Measurements from ENCODE around the gene TGM3.
A peak's percentile ranks its signal among the peaks of the same experiment; 100 is the strongest.

Gene TGM3

GRCh38 chr20:2385026-2385425 lies 89.2 kb downstream of the TGM3 start:
- no peak for DNase-seq

GRCh38 chr20:2385496-2385895 lies 89.7 kb downstream of the TGM3 start:
- no peak for DNase-seq

- DNase-seq = no peak
Observed at GRCh38 chr20:2386516-2387179, 90.8 kb downstream of the TGM3 start.

GRCh38 chr20:2387180-2387577 lies 91.4 kb downstream of the TGM3 start:
- peak; percentile 10 to 39 for DNase-seq

GRCh38 chr20:2387580-2387979 lies 91.8 kb downstream of the TGM3 start:
- no peak for DNase-seq
